ENCODE data around the gene HDAC10.

GRCh38 chr22:50253941-50254340 lies 2.9 kb upstream of the HDAC10 start:
- no peak for TF ChIP-seq RXRA (IDR thresholded peaks at IDR 0.05; ENCODE audit: borderline replicate concordance, low read depth)
- no peak for TF ChIP-seq CTCF (IDR thresholded peaks at IDR 0.05)
- TF ChIP-seq YY1 (IDR thresholded peaks at IDR 0.05; ENCODE audit: low read depth), result no peak
- no peak for TF ChIP-seq EZH2phosphoT487 (IDR thresholded peaks at IDR 0.05; ENCODE audit: borderline replicate concordance, low read depth)
- TF ChIP-seq ZBTB33 (IDR thresholded peaks at IDR 0.05; ENCODE audit: borderline replicate concordance, low read depth), result no peak
- no peak for TF ChIP-seq MAX (IDR thresholded peaks at IDR 0.05; ENCODE audit: low read depth)
- TF ChIP-seq RAD21 (IDR thresholded peaks at IDR 0.05; ENCODE audit: low read length), result no peak
- TF ChIP-seq GABPA (IDR thresholded peaks at IDR 0.05; ENCODE audit: low read depth), result no peak
- no peak for TF ChIP-seq POLR2AphosphoS5 (IDR thresholded peaks at IDR 0.05; ENCODE audit: low read depth, low read length)
- TF ChIP-seq FOSL2 (IDR thresholded peaks at IDR 0.05; ENCODE audit: borderline replicate concordance, low read depth), result no peak
- TF ChIP-seq TAF1 (IDR thresholded peaks at IDR 0.05; ENCODE audit: borderline replicate concordance, low read depth, low read length), result no peak
- no peak for TF ChIP-seq REST (IDR thresholded peaks at IDR 0.05; ENCODE audit: low read depth, low read length)
- no peak for TF ChIP-seq RFX5 (IDR thresholded peaks at IDR 0.05; ENCODE audit: low read length)
- TF ChIP-seq USF1 (IDR thresholded peaks at IDR 0.05; ENCODE audit: borderline replicate concordance, low read depth), result no peak
